Activated CD4-positive, alpha-beta memory T cell treated with anti-CD3 and anti-CD28 coated beads, Interleukin-2, amount 10 ng/mL, durations not matched to agents 7 days and 5 days (primary cell): ENCODE measurements around the gene FER. TPM values are rescaled to one million over a fixed set of nuclear protein-coding genes. Genes with fewer than 3 reads are reported as not detected.
"Not testable (repeated sequence)": the region's sequence is repeated elsewhere in the genome, so short reads cannot be mapped to it uniquely, and the experiment has no call there.

Experiments used
- CTCF ChIA-PET: fragments of 350-600 bp; sonication (Branson Sonifier 250); formaldehyde crosslinking; loops from one replicate; lab custom pipeline; 2021; ENCODE audit warnings: antibody characterized with exemption, inconsistent platforms; lab: Charles Lee
- POLR2A ChIA-PET: fragments of 350-600 bp; sonication (Branson Sonifier 250); formaldehyde crosslinking; loops from one replicate; lab custom pipeline; 2021; ENCODE audit warnings: antibody characterized with exemption; lab: Charles Lee
- DNase-seq: peaks from one replicate; pipeline ENCODE4 v3.0.0-alpha.2; 2020
- H3K27ac Mint-ChIP-seq: one replicate; pipeline ENCODE4 v1.8.0; 2021; ENCODE audit warnings: mild to moderate bottlenecking, mixed read lengths
- H3K27me3 Mint-ChIP-seq: one replicate; pipeline ENCODE4 v1.8.0; 2021; ENCODE audit warnings: mixed read lengths
- H3K36me3 Mint-ChIP-seq: one replicate; pipeline ENCODE4 v1.8.0; 2021; ENCODE audit warnings: low read depth, mixed read lengths
- H3K4me1 Mint-ChIP-seq: one replicate; pipeline ENCODE4 v1.8.0; 2021; ENCODE audit warnings: mixed read lengths
- H3K4me3 Mint-ChIP-seq: one replicate; pipeline ENCODE4 v1.8.0; 2021; ENCODE audit warnings: mild to moderate bottlenecking, mixed read lengths
- H3K9me3 Mint-ChIP-seq: one replicate; pipeline ENCODE4 v1.8.0; 2021; ENCODE audit warnings: mixed read lengths
- total RNA-seq, 2 experiments: library from RNA; stranded (reverse); gene quantifications; one replicate each; pipeline ENCODE4 v1.2.3, GENCODE V29; 2021

FER gene
- total RNA-seq, 2 experiments from 2014 or later = 6.0 to 7.8 TPM

DNA sequence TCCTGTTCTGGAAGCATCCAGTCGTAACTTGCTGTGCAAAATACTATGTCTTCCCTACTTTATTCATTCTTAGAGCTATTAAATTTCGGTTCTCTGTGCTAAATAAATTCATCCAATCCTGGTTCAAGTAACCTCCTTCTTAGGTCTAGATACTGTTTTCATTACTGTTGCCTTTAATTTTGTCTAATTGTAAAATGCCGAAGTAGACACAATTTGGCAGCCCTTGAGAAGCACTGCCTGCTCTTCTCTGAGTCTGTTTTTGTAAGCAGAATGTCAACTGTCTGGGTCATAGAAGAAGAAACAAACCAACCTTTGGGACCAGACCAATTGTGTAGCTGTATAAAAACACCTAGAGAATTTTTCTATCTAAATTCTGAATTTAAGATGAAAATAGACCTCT, 412.8 kb downstream of the FER start:
- H3K4me3 Mint-ChIP-seq = no peak overlapping the region
- H3K27ac Mint-ChIP-seq = no peak overlapping the region
- ChIA-PET POLR2A (no interaction called here), CTCF (no interaction called here)
- H3K36me3 Mint-ChIP-seq = no peaks in the 10 kb centered on the region
- no peaks in the 10 kb centered on the region for H3K27me3 Mint-ChIP-seq
- no peaks in the 10 kb centered on the region for H3K4me1 Mint-ChIP-seq
- no peak for DNase-seq
- H3K9me3 Mint-ChIP-seq = no peaks in the 10 kb centered on the region

DNA sequence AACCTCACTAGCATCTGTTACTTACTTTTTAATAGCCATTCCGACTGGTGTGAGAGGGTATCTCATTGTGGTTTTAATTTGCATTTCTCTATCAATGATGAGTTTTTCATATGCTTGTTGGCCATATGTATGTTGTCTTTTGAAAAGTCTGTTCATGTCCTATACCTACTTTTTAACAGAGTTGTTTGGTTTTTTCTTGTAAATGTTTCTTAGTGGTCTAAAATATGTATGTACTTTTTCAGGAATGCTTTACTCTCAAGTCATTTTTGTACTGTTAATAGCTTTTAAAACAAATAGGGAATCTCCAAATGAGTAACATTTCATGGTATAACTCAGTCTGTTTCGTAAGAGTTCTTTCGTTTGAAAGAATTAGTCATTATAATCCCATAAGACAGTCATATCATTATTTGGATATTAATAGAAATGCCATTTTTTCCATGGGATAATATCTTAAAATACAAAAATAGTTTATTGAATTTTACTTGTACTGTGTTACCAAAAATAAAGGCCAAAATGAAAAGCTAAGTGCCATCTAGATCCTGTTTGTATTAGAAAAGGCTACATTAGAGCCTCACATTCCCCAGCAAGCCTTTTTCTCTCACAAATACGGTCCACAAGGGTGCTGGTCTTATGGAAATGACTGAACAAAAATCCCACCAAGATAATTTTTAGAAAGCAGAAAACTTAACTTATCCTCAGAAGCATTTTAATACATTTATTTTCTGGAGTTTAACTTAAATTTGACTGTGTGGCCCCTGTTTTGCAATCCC, 414.4 kb downstream of the FER start:
- Mint-ChIP-seq H3K9me3 (no peaks in the 10 kb centered on the region), H3K27me3 (no peaks in the 10 kb centered on the region), H3K27ac (no peak overlapping the region), H3K4me3 (no peak overlapping the region), H3K36me3 (no peaks in the 10 kb centered on the region), H3K4me1 (no peaks in the 10 kb centered on the region)
- ChIA-PET POLR2A (no interaction called here), CTCF (no interaction called here)
- no peak for DNase-seq

DNA sequence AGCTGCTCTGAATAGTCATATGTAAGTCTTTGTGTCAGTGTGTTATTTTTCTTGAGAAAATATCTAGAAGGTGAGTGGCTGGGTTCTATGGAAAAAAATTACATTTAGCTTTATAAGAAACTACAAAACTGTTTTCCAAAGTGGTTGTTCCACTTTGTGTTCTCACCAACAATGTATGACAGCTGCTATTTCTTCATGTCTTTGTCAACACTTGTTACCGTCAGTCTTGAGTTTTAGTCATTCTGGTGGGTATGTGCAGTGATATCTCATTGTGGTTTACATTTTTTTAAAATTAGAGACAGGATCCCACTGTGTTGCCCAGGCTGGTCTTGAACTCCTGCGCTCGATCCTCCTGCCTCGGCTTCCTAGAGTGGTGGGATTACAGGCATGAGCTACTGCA, 415.6 kb downstream of the FER start:
- CTCF ChIA-PET = no interaction called here
- no peak for DNase-seq
- no peaks in the 10 kb centered on the region for H3K27me3 Mint-ChIP-seq
- H3K27ac Mint-ChIP-seq = no peak overlapping the region
- POLR2A ChIA-PET = no interaction called here
- H3K36me3 Mint-ChIP-seq = no peaks in the 10 kb centered on the region
- H3K4me1 Mint-ChIP-seq = no peaks in the 10 kb centered on the region
- no peak overlapping the region for H3K4me3 Mint-ChIP-seq
- no peaks in the 10 kb centered on the region for H3K9me3 Mint-ChIP-seq

DNA sequence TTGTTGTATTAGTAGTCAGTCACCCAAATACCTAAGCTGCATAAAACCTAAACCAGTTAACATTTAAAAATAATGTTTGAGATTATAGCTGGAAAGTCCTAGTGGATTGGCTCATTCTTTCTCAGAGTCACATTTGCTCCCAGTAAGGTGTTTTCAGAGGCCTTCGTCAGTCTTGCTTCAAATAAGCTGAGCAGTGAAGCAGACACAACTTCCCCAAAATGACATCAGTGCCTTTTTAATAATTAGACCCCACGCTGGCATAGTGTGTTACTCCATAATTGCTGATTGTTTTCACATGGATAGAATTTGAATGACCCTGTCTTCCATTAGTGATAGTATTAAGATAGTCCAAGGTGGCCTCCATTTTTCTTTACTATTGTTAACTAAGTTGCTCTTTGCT, 416.3 kb downstream of the FER start:
- H3K36me3 Mint-ChIP-seq = no peaks in the 10 kb centered on the region

DNA sequence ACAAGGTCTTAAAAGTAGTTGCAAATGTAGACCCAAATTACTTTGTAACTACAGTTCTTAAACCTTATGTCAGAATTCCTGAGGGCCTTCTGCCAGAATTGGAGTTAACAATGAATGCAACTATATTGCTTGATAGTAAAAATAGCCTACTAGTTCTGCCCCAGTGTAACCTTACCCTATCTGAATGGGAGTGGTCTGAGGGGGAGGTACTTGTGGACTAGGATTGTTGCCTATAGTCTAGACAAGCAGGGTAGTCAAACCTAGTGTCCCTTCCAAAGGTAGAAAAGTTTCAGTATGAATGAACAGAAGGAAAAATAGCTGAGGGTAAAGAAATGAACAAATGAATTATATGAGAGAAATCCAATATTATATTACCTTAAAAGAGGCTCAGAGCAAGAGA, 419.9 kb downstream of the FER start:
- Mint-ChIP-seq H3K9me3 (no peaks in the 10 kb centered on the region), H3K36me3 (no peaks in the 10 kb centered on the region), H3K4me1 (no peaks in the 10 kb centered on the region), H3K27ac (no peak overlapping the region), H3K4me3 (no peak overlapping the region), H3K27me3 (no peaks in the 10 kb centered on the region)
- DNase-seq = no peak
- POLR2A ChIA-PET = no interaction called here
- CTCF ChIA-PET = no interaction called here

More for the DNA sequence above, 416.3 kb downstream of the FER start:
- POLR2A ChIA-PET = no interaction called here
- Mint-ChIP-seq H3K4me3 (no peak overlapping the region), H3K9me3 (no peaks in the 10 kb centered on the region), H3K27ac (no peak overlapping the region), H3K27me3 (no peaks in the 10 kb centered on the region), H3K4me1 (no peaks in the 10 kb centered on the region)
- CTCF ChIA-PET = no interaction called here
- no peak for DNase-seq

DNA sequence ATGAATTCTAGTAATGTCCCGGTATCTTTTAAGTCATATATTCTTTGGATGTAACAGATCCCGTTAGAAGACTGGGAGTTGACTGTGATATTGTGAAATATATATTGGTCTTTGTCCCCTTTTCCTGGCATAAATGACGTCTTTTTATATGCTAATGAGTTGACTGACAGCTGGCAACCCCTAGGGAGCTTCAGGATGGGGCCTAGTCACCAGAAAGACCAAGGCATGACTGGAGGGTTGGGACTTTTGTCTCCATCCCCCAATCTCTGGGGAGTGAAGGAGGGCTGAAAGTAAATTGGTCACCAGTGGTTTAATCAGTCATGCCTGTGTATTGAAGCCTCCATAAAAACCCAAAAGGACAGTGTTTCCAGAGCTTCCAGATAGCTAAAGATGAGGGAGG, 420.5 kb downstream of the FER start:
- no peaks in the 10 kb centered on the region for H3K27me3 Mint-ChIP-seq
- POLR2A ChIA-PET = no interaction called here
- H3K4me3 Mint-ChIP-seq = no peak overlapping the region
- no peaks in the 10 kb centered on the region for H3K9me3 Mint-ChIP-seq
- no peak for DNase-seq
- CTCF ChIA-PET = no interaction called here
- H3K27ac Mint-ChIP-seq = no peak overlapping the region
- H3K4me1 Mint-ChIP-seq = no peaks in the 10 kb centered on the region
- no peaks in the 10 kb centered on the region for H3K36me3 Mint-ChIP-seq

DNA sequence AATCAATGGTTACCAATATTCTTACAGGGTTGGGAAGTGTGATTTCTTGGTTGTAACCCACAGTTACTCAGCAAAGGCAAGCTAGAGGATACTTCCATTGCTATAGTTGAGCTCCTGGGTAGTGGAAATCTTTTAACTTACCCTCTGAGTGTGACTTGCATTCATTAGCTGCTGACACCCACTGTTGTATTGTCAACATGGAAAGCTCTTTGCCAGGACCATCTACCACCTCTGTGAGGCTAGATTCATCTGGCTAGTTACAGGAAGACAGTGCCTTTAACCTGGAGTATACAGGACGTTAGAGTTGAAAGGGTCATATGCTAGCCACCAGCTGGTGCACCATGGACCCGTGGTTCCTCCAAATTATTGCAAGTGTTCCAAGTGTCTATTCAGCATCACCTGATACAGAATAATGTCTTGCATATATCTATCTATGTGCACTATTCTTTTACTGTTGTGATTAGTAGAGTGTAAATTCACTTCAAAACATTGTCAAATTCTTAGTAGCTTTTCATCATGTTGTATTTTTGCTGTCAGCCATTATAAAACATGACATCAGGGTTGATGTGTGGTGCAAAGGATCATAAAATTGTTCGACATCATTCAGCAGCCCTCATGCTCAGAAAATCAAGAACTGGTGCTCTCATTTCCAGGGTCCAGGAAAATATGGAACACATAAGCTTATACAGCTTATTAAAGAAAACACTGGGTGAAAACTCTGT, 423.1 kb downstream of the FER start:
- ChIA-PET POLR2A (no interaction called here), CTCF (interaction anchor here (0.5 kb wide), 1 partner anchor 1629 kb away, joined by 3 read pairs; no protein-coding TSS in a partner anchor)
- Mint-ChIP-seq H3K9me3 (no peaks in the 10 kb centered on the region), H3K27me3 (no peaks in the 10 kb centered on the region), H3K36me3 (no peaks in the 10 kb centered on the region), H3K4me3 (no peak overlapping the region), H3K27ac (no peak overlapping the region), H3K4me1 (no peaks in the 10 kb centered on the region)
- no peak for DNase-seq

DNA sequence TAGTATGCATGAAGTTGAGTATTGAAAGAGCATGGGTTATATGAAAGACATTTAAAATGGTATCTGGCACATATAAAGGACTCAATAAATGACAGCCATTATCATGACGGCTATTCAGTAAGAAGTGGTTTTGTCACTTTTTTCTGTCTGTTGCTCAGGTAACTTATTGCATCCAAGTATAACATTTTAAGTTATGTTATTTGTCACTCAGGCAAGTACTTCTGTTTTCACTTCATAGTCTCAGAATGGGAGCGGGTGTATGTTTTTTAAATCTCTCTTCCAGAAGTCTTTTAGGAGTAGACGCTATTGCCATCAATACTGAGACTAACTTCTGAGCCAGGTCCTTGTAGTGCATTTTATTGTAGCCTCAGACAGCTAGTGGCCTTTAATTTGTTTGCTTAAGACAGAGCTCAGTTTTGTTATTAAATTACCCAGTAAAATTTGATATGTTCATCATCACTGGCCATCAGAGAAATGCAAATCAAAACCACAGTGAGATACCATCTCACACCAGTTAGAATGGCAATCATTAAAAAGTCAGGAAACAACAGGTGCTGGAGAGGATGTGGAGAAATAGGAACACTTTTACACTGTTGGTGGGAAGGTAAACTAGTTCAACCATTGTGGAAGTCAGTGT, 423.9 kb downstream of the FER start:
- H3K4me1 Mint-ChIP-seq, H3K36me3 Mint-ChIP-seq, CTCF ChIA-PET, H3K27me3 Mint-ChIP-seq, H3K4me3 Mint-ChIP-seq, DNase-seq, H3K9me3 Mint-ChIP-seq, POLR2A ChIA-PET, H3K27ac Mint-ChIP-seq: not testable (repeated sequence)

DNA sequence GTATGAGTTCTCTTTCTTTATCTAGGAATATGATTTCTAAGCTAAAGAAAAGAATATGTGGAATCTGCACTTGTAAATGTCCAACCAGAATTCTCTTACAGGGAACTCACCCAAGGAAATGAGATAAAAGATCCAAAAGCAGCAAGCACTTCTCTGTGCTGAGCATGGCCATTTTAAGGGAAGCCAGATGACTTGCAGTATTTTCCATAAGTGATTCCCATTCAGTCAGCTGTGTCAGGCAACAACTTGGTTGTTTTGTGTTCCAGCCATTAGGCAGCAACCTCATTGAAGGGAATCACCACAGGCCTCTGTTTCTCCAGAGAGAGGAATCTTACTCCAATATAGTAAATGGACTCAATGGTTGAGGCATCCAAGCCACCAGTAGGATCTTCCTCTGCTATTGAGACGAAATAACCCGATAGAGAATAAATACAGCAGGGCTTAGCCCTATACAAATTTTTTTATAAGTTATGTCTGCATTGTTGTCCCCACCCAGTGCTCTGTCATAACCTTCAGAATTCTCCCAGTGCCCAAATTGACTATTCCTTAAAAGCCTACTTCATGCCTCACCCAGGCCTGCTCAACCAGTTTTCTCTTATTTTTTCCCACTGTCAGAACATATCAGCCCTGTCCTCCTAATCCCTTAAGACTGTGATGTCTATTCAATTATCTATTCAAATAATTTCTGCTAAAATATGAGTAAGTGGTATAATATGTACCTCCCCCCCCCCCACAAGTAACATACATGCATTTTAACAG, 425.5 kb downstream of the FER start:
- CTCF ChIA-PET = no interaction called here
- no peak overlapping the region for H3K4me3 Mint-ChIP-seq
- no peaks in the 10 kb centered on the region for H3K27me3 Mint-ChIP-seq
- H3K9me3 Mint-ChIP-seq = no peaks in the 10 kb centered on the region
- no peak for DNase-seq
- no peak overlapping the region for H3K27ac Mint-ChIP-seq
- no peaks in the 10 kb centered on the region for H3K4me1 Mint-ChIP-seq
- H3K36me3 Mint-ChIP-seq = no peaks in the 10 kb centered on the region
- POLR2A ChIA-PET = no interaction called here

DNA sequence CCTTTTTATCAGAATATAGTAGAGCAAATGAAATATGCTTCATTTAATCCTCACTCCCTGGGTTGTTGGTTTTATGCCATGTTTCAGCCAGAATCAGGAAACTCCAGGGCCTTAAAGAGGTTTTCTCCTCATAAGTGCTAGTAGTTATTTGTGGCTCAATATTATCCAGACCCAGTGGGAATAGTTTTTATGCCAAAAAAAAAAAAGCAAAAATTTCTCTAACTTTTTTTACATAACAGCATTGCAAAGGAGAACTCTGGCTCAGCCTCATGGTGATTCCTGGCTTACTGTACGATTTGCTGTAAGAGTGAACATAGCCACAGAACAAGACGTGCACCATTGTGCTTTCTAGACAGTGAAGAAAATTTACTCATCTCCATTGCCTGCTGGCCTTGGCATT, 429.5 kb downstream of the FER start:
- no peaks in the 10 kb centered on the region for H3K27me3 Mint-ChIP-seq
- CTCF ChIA-PET = no interaction called here
- DNase-seq = no peak

DNA sequence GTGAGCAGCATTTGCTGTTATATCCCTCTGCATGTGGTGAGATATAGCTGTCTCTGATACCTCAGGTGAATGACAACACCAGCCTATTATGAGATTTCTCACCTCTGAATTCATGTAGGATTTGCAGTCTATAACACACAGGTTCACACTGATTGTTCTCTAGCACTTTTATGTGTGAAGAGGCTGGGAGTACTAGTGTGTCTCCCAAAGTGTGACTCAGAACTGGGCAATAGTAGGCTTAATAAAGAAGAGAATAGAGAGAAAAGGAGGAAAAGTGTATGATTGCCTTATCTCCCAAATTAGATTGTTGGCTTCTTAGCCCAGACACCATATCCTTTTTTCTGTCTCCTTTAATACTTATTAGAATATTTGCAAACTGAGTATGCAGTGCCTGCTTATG, 430.1 kb downstream of the FER start:
- H3K36me3 Mint-ChIP-seq = no peaks in the 10 kb centered on the region

More for the DNA sequence above, 429.5 kb downstream of the FER start:
- Mint-ChIP-seq H3K4me3 (no peak overlapping the region), H3K9me3 (no peaks in the 10 kb centered on the region), H3K36me3 (no peaks in the 10 kb centered on the region), H3K27ac (no peak overlapping the region), H3K4me1 (no peaks in the 10 kb centered on the region)
- POLR2A ChIA-PET = no interaction called here

DNA sequence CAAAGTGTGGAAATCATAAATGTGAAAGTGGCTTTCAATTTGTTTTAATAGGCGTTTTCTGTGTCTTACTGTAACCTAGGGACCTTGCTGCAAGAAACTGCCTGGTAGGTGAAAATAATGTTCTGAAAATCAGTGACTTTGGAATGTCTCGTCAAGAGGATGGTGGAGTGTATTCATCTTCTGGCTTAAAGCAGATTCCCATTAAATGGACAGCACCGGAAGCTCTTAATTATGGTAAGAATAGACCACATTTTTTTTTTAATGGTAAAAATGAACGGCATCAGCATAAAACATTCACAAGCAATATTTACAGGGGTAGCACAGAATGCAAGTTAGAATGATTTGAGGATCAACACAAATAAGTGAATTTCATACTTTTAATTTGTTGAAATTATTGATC, 433.0 kb downstream of the FER start:
- Mint-ChIP-seq H3K27me3 (no peaks in the 10 kb centered on the region), H3K4me3 (no peak overlapping the region), H3K27ac (no peak overlapping the region), H3K4me1 (peaks cover 4% of the 10 kb centered on the region), H3K36me3 (no peaks in the 10 kb centered on the region), H3K9me3 (no peaks in the 10 kb centered on the region)
- no peak for DNase-seq
- ChIA-PET CTCF (no interaction called here), POLR2A (no interaction called here)

More for the DNA sequence above, 430.1 kb downstream of the FER start:
- Mint-ChIP-seq H3K9me3 (no peaks in the 10 kb centered on the region), H3K27ac (no peak overlapping the region), H3K27me3 (no peaks in the 10 kb centered on the region), H3K4me1 (no peaks in the 10 kb centered on the region), H3K4me3 (no peak overlapping the region)
- CTCF ChIA-PET = no interaction called here
- no peak for DNase-seq
- POLR2A ChIA-PET = no interaction called here

DNA sequence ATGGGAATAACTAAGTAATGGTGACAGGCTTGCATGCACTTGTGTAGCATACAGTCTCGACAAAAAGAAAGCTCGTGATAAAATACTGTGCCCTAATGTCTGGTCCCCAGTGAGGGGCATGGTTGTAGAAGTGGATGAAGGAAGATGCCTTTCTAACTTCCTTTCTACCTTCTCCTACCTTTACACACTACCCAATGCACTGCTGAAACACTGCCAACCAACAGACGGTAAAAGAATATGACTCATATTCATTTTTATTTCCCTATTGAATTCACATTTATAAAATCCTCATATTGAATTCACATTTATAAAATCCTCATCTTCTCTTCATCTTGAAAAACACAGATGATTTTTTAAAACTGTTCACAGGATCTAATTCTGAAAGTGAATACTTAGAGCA, 439.1 kb downstream of the FER start:
- Mint-ChIP-seq H3K27me3 (no peaks in the 10 kb centered on the region), H3K4me1 (peaks cover 14% of the 10 kb centered on the region), H3K4me3 (no peak overlapping the region), H3K9me3 (no peaks in the 10 kb centered on the region), H3K27ac (no peak overlapping the region), H3K36me3 (no peaks in the 10 kb centered on the region)
- ChIA-PET POLR2A (no interaction called here), CTCF (no interaction called here)
- DNase-seq = no peak
